PC-3 (cell line): ENCODE data around the gene ARRDC3.

Experiments
- EZH2 ChIP-seq: fragments of 300-600 bp; sonication (generic); IDR thresholded peaks from one replicate; pipeline ENCODE4 v1.6.1; 2017; ENCODE audit warnings: antibody characterized with exemption, mild to moderate bottlenecking, low read length; ENCODE audit not compliant: unreplicated experiment
- EZH2phosphoT487 ChIP-seq: fragments of 300-600 bp; sonication (generic); IDR thresholded peaks from 2 replicates; pipeline ENCODE4 v1.6.1; 2018; ENCODE audit warnings: mild to moderate bottlenecking, antibody characterized with exemption, low read length, borderline replicate concordance
- TF ChIP-seq, protein P1 (sequence below): fragments of 300-600 bp; sonication (generic); conservative IDR thresholded peaks from 2 replicates; pipeline ENCODE4 v1.5.1; 2017; ENCODE audit warnings: antibody characterized with exemption, low read depth, mild to moderate bottlenecking, low read length

DNA sequence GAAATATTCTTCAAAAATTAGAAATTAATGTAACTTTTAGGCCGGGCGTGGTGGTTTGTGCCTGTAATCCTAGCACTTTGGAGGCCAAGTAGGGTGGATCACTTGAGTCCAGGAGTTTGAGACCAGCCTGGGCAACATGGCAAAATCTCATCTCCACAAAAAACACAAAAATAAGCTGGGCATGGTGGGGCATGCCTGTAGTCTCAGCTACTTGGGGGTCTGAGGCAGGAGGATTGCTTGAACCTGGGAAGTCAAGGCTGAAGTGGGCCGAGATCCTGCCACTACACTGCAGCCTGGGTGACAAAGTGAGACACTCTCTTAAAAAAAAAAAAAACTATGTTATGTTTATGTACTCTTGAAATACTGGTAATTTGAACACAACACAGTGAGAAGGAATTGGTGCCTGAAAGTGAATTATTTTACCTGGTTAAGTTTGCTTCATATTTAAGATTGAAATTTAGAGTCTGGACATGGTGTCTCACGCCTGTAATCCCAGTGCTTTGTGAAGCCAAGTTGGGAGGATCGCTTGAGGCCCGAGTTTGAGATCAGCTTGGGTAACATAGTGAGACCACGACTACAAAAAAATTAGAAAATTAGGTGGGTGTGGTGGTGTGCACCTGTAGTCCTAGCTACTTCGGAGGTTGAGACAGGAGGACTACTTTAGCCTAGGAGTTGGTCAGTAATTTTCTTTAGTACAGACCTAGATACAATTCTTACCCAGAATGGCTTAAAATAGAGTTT is 15.0 kb downstream of the ARRDC3 start:
- TF ChIP-seq, protein P1, sequence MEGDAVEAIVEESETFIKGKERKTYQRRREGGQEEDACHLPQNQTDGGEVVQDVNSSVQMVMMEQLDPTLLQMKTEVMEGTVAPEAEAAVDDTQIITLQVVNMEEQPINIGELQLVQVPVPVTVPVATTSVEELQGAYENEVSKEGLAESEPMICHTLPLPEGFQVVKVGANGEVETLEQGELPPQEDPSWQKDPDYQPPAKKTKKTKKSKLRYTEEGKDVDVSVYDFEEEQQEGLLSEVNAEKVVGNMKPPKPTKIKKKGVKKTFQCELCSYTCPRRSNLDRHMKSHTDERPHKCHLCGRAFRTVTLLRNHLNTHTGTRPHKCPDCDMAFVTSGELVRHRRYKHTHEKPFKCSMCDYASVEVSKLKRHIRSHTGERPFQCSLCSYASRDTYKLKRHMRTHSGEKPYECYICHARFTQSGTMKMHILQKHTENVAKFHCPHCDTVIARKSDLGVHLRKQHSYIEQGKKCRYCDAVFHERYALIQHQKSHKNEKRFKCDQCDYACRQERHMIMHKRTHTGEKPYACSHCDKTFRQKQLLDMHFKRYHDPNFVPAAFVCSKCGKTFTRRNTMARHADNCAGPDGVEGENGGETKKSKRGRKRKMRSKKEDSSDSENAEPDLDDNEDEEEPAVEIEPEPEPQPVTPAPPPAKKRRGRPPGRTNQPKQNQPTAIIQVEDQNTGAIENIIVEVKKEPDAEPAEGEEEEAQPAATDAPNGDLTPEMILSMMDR: no peak
- TF ChIP-seq EZH2: no peak
- no peak for TF ChIP-seq EZH2phosphoT487
